Spinal cord (tissue), 10 donors: ENCODE measurements around the gene TBC1D3I. TPM values are rescaled to one million over a fixed set of nuclear protein-coding genes. Genes with fewer than 3 reads are reported as not detected.
"Not testable (repeated sequence)": the region's sequence is repeated elsewhere in the genome, so short reads cannot be mapped to it uniquely, and the experiment has no call there.

Experiments used
- DNase-seq, 6 donors: peaks; one replicate each; pipeline versions ENCODE4 v3.0.0 to v3.0.0-alpha.2; 2013 to 2015; ENCODE audit warnings: low spot score in 6 of 6, low read depth in 4 of 6
- H3K27ac ChIP-seq: one replicate; pipeline ENCODE4 v1.5.1; 2013; ENCODE audit warnings: low read depth, low read length, control low read depth
- H3K27me3 ChIP-seq: one replicate; pipeline ENCODE4 v1.6.1; 2013; ENCODE audit warnings: low read length; ENCODE audit not compliant: control insufficient read depth, insufficient read depth
- H3K36me3 ChIP-seq: one replicate; pipeline ENCODE4 v1.6.1; 2013; ENCODE audit warnings: low read length; ENCODE audit not compliant: control insufficient read depth, insufficient read depth
- H3K4me1 ChIP-seq: one replicate; pipeline ENCODE4 v1.6.1; 2013; ENCODE audit warnings: low read length; ENCODE audit not compliant: control insufficient read depth, insufficient read depth
- H3K4me3 ChIP-seq: one replicate; pipeline ENCODE4 v1.5.1; 2013; ENCODE audit warnings: low read depth, low read length, control low read depth
- H3K9me3 ChIP-seq: one replicate; pipeline ENCODE4 v1.6.1; 2013; ENCODE audit warnings: low read length; ENCODE audit not compliant: control insufficient read depth, insufficient read depth
- WGBS: methylation state at CpG from one replicate; pipeline ENCODE4 v1.1.5; 2013; ENCODE audit warnings: missing lambda C conversion rate; ENCODE audit not compliant: insufficient coverage; 5-methylcytosine and 5-hydroxymethylcytosine counted together
- polyA plus RNA-seq, 2 donors: library from polyadenylated mRNA; unstranded; fragments of 120-200 nt; gene quantifications; one replicate each; pipeline ENCODE4 v1.2.1, GENCODE V29; 2013; ENCODE audit not compliant: insufficient read length in 2 of 2
- total RNA-seq, 2 donors: library from RNA; depleted of rRNA in 1 of 2; stranded (reverse); fragments of 120-200 nt in 1 of 2; fragments of >200 nt in 1 of 2; gene quantifications; one replicate each; pipeline versions ENCODE4 v1.2.3 to v1.2.4, GENCODE V29; 2013 to 2014
- donor health status: healthy.

The TBC1D3I gene
- total and polyA plus RNA-seq, 4 donors: 0.68 to 9.5 TPM; not detected in 2

GRCh38 chr17:36220737-36221580 is 43.4 kb downstream of the TBC1D3I start:
- not testable (repeated sequence) for H3K4me3 ChIP-seq, H3K27me3 ChIP-seq, H3K9me3 ChIP-seq, H3K27ac ChIP-seq, DNase-seq, H3K4me1 ChIP-seq, H3K36me3 ChIP-seq
- WGBS: 70% methylated on average over 3 of the region's 3 CpGs

DNA sequence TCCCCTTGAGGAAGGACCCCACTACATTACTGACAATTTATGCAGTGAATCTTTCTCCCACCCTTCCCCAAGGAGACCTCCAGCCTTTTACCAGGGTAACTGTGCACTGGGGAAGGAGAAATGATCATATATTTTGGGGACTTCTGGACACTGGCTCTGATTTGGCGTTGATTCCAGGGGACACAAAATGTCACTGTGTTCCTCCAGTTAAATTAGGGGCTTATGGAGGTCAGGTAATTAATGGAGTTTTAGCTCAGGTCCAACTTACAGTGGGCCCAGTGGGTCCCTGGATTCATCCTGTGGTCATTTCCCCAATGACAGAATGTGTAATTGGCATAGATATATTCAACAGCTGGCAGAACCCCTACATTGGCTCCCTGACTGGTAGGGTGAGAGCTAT is 44.8 kb downstream of the TBC1D3I start:
- H3K4me1 ChIP-seq, H3K27ac ChIP-seq, DNase-seq, H3K9me3 ChIP-seq, H3K36me3 ChIP-seq, H3K4me3 ChIP-seq, H3K27me3 ChIP-seq: not testable (repeated sequence)
- 100% methylated on average over 1 of the region's 1 CpG for WGBS

GRCh38 chr17:36215406-36216308 is 48.7 kb downstream of the TBC1D3I start:
- H3K9me3 ChIP-seq, H3K4me3 ChIP-seq: not testable (repeated sequence)
- WGBS: 77% methylated on average over 6 of the region's 7 CpGs

DNA sequence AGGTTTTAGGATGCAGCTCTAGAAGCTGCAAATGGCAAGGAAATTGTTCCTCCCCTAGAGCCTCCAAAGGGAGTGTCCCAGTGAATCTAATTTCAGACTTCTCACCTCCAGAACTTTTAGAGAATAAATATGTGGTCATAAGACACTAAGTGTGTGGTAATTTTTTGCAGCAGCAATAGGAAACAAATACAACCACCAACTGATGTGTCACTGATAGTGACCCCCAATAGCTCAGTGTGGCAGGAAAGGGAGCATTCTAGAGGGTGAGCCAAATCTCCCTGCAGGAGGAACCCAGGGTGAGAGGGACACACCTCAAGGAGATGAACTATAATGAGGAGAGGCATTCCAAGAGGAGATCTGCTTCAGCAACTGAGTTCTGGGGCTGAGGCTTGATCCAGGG is 49.5 kb downstream of the TBC1D3I start:
- DNase-seq: no peak
- no peaks in the 10 kb centered on the region for H3K4me1 ChIP-seq

More at GRCh38 chr17:36215406-36216308, 48.7 kb downstream of the TBC1D3I start:
- not testable (repeated sequence) for H3K4me1 ChIP-seq, H3K36me3 ChIP-seq, H3K27me3 ChIP-seq, H3K27ac ChIP-seq, DNase-seq

DNA sequence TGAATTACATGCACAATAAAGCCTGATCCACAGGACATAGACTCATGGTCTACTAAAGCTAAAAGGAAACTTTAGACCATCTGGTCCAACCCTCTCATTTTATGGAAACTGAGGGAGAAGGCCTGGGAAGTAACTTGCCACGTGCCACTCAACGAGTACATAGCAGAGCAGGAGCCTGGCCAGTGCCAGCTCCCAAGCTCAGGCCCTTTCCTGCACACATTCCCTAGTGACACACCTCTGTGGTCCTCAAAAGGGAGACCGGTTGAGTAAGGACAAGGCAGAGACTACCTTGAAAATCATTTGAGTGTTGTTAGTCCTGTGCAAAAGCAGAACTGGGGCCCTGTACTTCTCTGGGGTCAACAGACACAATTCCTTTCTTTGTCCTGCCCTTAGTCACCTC is 50.7 kb downstream of the TBC1D3I start:
- no peak for DNase-seq
- no peak overlapping the region for H3K4me3 ChIP-seq
- WGBS: 80% methylated on average over 3 of the region's 3 CpGs
- no peaks in the 10 kb centered on the region for H3K36me3 ChIP-seq
- H3K27ac ChIP-seq: no peak overlapping the region
- H3K9me3 ChIP-seq: no peaks in the 10 kb centered on the region
- H3K4me1 ChIP-seq: no peaks in the 10 kb centered on the region
- no peaks in the 10 kb centered on the region for H3K27me3 ChIP-seq

More for the DNA sequence above, 49.5 kb downstream of the TBC1D3I start:
- no peaks in the 10 kb centered on the region for H3K9me3 ChIP-seq
- no peaks in the 10 kb centered on the region for H3K27me3 ChIP-seq
- H3K36me3 ChIP-seq: no peaks in the 10 kb centered on the region
- H3K4me3 ChIP-seq: no peak overlapping the region
- no peak overlapping the region for H3K27ac ChIP-seq

GRCh38 chr17:36212966-36213365 is 51.4 kb downstream of the TBC1D3I start:
- Histone ChIP-seq H3K4me3 (no peak overlapping the region), H3K4me1 (no peaks in the 10 kb centered on the region), H3K9me3 (no peaks in the 10 kb centered on the region), H3K27me3 (no peaks in the 10 kb centered on the region), H3K27ac (no peak overlapping the region), H3K36me3 (no peaks in the 10 kb centered on the region)
- DNase-seq: no peak
- no CpG with 5 or more reads among the region's 3 CpGs for WGBS

GRCh38 chr17:36212272-36212605 is 52.1 kb downstream of the TBC1D3I start:
- no peaks in the 10 kb centered on the region for H3K27me3 ChIP-seq
- H3K4me3 ChIP-seq: no peak overlapping the region
- 69% methylated on average over 4 of the region's 4 CpGs for WGBS
- no peaks in the 10 kb centered on the region for H3K36me3 ChIP-seq
- DNase-seq: no peak
- H3K27ac ChIP-seq: no peak overlapping the region
- H3K4me1 ChIP-seq: no peaks in the 10 kb centered on the region
- H3K9me3 ChIP-seq: no peaks in the 10 kb centered on the region

DNA sequence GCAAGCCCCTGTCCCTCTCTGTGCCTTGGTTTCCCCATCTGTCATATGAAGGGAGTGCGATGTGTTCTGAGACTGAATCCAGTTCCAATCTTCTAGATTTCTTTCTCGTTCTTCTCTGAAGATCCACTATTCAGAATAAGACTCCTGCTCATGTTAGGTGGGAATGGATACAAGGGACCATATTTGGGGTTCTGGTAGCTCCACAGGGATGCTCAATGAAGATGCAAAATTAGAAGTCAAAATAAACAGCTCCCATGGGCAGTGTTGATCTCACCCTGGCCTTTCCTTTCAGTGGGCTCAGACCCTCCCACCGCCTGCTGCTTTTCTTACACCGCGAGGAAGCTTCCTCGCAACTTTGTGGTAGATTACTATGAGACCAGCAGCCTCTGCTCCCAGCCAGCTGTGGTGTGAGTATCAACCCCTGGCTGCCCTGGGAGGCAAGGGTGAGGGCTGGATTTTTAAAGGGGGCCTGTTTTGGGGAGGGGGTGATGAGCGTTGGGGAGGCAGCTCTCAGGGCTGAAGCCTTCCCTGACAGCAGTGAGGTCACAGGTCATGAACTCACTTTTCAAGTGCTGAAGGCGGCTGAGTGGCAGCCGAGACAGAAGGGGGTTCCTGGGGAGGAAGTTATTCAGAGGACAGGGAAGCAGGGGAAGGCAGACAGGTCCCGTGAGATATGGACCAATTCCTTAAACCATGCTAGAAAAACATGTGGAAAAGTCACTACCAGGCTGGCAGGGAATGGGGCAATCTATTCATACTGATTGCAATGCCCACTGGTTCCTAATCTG is 52.7 kb downstream of the TBC1D3I start:
- not testable (repeated sequence) for H3K4me3 ChIP-seq, H3K36me3 ChIP-seq, H3K4me1 ChIP-seq, DNase-seq, H3K27ac ChIP-seq, H3K27me3 ChIP-seq, H3K9me3 ChIP-seq
- WGBS: 35% methylated on average over 4 of the region's 10 CpGs

DNA sequence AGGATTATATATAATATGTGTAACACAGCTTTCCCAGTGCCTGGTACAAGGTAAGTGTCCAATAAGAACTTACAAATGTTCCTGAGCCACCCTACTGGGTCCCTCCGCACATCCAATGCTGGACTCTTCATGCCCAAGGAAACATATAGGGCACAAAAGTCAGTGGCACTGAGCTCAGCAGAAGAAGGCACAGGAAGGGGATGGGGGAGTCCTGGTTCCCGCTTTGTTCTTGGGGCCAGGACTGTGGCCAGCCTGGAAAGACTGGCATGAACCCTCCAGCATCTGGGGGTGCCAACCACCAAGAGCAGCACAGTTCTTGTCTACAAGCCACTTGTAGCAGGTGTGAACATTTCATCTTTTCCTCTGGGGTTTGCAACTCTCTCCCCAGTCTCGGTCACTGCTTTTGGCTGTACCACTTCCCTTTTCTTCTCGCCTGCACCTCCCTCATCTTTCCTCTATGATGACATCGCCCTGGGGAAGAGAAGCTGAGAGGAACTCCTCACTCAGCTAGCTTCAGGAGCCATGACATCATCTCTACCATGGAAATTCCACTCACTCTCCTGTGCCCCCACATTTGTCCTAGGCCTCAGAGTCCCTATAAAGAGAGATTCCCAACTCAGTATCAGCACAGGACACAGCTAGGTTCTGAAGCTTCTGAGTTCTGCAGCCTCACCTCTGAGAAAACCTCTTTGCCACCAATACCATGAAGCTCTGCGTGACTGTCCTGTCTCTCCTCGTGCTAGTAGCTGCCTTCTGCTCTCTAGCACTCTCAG is 53.7 kb downstream of the TBC1D3I start, which contains the start of gene CCL4L2:
Gene CCL4L2, plus strand, starts transcription at position 625 of the 773 bp plus-strand sequence.
- WGBS: 85% methylated on average over 5 of the region's 7 CpGs
- H3K27me3 ChIP-seq, H3K4me1 ChIP-seq, H3K36me3 ChIP-seq, DNase-seq, H3K4me3 ChIP-seq, H3K9me3 ChIP-seq, H3K27ac ChIP-seq: not testable (repeated sequence)
